Transverse colon (tissue), 4 donors: ENCODE data around the gene PLA1A.

ENCODE experiments used
- EP300 ChIP-seq: sonication (generic); formaldehyde crosslinking; IDR thresholded peaks from one replicate; pipeline ENCODE4 v1.6.1; 2017; ENCODE audit warnings: antibody characterized with exemption, low read depth
- POLR2A ChIP-seq: fragments of 450-650 bp; IDR thresholded peaks from one replicate; pipeline ENCODE4 v1.6.1; 2016; ENCODE audit warnings: antibody characterized with exemption, mild to moderate bottlenecking, moderate library complexity
- POLR2AphosphoS5 ChIP-seq, 3 donors: sonication (generic); formaldehyde crosslinking; IDR thresholded peaks; one replicate each; pipeline ENCODE4 v1.6.1; 2016; ENCODE audit warnings: antibody characterized with exemption in 3 of 3
- TF ChIP-seq, protein P1 (sequence below), 5 experiments: fragments of 200-600 bp in 3 of 5; fragments of 450-650 bp in 2 of 5; sonication (generic) in 3 of 5; IDR thresholded peaks; 1 replicate in 2 of 5; 2 replicates in 3 of 5; pipeline ENCODE4 v1.5.1; 2016 to 2017; ENCODE audit warnings: antibody characterized with exemption in 5 of 5, inconsistent platforms in 3 of 5, mild to moderate bottlenecking in 2 of 5, moderate library complexity in 1 of 5

DNA sequence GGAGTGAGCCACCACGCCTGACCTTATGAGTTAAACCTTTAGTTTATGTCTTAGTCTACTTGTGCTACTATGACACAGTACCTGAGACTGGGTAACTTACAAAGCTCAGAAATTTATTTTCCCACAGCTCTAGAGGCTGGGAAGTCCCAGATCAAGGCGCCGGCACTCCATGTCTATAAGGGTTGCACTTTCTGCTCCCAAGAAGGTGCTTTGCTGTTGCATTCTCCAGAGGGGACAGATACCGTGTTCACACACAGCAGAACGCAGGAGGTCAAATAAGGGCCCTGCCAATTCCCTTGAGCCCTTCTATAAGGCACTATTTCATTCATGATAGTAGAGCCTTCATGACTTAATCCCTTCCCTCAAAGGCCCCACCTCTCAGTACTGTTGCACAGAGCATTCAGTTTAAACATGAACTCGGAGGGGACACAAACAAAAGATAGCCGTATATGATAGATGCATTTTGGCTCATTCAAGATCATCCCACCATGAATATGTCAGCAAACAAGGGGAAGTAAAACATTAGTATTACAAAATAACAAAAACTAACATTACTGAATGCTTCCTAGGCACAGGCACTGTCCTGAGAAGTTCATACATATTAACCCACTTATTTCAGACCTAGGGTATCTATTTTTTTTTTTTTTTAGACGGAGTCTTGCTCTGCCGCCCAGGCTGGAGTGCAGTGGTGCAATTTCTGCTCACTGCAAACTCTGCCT lies 26.5 kb downstream of the PLA1A start:
- TF ChIP-seq, protein P1, sequence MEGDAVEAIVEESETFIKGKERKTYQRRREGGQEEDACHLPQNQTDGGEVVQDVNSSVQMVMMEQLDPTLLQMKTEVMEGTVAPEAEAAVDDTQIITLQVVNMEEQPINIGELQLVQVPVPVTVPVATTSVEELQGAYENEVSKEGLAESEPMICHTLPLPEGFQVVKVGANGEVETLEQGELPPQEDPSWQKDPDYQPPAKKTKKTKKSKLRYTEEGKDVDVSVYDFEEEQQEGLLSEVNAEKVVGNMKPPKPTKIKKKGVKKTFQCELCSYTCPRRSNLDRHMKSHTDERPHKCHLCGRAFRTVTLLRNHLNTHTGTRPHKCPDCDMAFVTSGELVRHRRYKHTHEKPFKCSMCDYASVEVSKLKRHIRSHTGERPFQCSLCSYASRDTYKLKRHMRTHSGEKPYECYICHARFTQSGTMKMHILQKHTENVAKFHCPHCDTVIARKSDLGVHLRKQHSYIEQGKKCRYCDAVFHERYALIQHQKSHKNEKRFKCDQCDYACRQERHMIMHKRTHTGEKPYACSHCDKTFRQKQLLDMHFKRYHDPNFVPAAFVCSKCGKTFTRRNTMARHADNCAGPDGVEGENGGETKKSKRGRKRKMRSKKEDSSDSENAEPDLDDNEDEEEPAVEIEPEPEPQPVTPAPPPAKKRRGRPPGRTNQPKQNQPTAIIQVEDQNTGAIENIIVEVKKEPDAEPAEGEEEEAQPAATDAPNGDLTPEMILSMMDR (IDR thresholded peaks at IDR 0.05): no peak
- TF ChIP-seq POLR2AphosphoS5 (IDR thresholded peaks at IDR 0.05) (no peak), EP300 (no peak), POLR2A (no peak)
